ENCODE measurements around the gene AMER1. TPM values are rescaled to one million over a fixed set of nuclear protein-coding genes. Genes with fewer than 3 reads are reported as not detected.

AMER1 gene
- total and polyA plus RNA-seq, 9 of the 15 experiments (the other 6 are each of a cell fraction or from before 2014, with no cell fraction given) = 0.29 to 4.6 (median 3.0) TPM

DNA sequence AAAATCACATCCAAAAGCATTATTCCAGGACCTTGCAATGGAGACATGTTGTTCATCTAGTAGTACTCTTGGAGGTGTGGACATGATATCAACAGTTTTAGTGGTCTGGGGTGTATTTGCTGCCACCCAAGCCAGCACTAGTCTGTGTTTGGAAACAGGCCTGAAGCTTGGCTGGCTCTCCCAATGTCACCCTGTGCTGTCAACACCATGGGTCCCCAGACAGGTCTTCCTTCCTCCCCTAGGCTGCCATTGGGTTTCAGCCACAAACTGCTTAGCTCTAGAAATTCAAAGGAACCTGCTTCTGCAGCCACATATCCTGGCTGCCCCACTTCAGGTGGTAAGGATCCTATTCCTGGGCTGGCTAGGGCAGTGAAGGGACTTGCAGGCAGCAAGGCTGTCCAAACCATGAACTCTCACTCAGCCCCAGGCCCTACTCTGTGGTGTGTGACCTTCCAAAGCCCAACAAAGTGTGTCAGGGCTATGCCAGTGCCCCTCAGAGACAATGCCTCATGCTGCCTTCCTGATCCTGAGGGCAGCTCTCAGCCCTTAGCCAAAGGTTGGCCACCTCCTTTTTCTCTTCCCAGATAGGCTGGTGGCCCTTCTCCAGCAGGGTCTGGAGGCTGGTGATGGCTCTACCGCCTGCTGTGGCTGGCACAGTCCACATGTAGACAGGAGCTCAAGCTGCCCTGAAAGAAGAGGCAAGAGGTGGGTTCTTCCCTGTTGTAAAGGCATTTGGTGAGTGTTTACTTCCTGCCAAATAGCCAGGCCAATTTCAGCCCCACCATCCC is 18.3 kb downstream of the AMER1 start (continued):
- TF ChIP-seq, protein P1, sequence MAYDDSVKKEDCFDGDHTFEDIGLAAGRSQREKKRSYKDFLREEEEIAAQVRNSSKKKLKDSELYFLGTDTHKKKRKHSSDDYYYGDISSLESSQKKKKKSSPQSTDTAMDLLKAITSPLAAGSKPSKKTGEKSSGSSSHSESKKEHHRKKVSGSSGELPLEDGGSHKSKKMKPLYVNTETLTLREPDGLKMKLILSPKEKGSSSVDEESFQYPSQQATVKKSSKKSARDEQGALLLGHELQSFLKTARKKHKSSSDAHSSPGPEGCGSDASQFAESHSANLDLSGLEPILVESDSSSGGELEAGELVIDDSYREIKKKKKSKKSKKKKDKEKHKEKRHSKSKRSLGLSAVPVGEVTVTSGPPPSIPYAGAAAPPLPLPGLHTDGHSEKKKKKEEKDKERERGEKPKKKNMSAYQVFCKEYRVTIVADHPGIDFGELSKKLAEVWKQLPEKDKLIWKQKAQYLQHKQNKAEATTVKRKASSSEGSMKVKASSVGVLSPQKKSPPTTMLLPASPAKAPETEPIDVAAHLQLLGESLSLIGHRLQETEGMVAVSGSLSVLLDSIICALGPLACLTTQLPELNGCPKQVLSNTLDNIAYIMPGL (CRISPR knock-in tag; IDR thresholded peaks at IDR 0.05) = no peak
- TF ChIP-seq TCF7L2 (IDR thresholded peaks at IDR 0.05; ENCODE audit: low read depth, low read length) = no peak
- TF ChIP-seq, protein P2, sequence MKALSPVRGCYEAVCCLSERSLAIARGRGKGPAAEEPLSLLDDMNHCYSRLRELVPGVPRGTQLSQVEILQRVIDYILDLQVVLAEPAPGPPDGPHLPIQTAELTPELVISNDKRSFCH (CRISPR knock-in tag; IDR thresholded peaks at IDR 0.05) = no peak
- TF ChIP-seq, protein P2 (tag; IDR thresholded peaks at IDR 0.05) = no peak
- TF ChIP-seq, protein P3, sequence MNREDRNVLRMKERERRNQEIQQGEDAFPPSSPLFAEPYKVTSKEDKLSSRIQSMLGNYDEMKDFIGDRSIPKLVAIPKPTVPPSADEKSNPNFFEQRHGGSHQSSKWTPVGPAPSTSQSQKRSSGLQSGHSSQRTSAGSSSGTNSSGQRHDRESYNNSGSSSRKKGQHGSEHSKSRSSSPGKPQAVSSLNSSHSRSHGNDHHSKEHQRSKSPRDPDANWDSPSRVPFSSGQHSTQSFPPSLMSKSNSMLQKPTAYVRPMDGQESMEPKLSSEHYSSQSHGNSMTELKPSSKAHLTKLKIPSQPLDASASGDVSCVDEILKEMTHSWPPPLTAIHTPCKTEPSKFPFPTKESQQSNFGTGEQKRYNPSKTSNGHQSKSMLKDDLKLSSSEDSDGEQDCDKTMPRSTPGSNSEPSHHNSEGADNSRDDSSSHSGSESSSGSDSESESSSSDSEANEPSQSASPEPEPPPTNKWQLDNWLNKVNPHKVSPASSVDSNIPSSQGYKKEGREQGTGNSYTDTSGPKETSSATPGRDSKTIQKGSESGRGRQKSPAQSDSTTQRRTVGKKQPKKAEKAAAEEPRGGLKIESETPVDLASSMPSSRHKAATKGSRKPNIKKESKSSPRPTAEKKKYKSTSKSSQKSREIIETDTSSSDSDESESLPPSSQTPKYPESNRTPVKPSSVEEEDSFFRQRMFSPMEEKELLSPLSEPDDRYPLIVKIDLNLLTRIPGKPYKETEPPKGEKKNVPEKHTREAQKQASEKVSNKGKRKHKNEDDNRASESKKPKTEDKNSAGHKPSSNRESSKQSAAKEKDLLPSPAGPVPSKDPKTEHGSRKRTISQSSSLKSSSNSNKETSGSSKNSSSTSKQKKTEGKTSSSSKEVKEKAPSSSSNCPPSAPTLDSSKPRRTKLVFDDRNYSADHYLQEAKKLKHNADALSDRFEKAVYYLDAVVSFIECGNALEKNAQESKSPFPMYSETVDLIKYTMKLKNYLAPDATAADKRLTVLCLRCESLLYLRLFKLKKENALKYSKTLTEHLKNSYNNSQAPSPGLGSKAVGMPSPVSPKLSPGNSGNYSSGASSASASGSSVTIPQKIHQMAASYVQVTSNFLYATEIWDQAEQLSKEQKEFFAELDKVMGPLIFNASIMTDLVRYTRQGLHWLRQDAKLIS (CRISPR knock-in tag; IDR thresholded peaks at IDR 0.05) = no peak

Data from K562 (cell line).